ENCODE data around the gene HYCC1.
"Not testable (repeated sequence)": the region's sequence is repeated elsewhere in the genome, so short reads cannot be mapped to it uniquely, and the experiment has no call there.

Gene HYCC1

DNA sequence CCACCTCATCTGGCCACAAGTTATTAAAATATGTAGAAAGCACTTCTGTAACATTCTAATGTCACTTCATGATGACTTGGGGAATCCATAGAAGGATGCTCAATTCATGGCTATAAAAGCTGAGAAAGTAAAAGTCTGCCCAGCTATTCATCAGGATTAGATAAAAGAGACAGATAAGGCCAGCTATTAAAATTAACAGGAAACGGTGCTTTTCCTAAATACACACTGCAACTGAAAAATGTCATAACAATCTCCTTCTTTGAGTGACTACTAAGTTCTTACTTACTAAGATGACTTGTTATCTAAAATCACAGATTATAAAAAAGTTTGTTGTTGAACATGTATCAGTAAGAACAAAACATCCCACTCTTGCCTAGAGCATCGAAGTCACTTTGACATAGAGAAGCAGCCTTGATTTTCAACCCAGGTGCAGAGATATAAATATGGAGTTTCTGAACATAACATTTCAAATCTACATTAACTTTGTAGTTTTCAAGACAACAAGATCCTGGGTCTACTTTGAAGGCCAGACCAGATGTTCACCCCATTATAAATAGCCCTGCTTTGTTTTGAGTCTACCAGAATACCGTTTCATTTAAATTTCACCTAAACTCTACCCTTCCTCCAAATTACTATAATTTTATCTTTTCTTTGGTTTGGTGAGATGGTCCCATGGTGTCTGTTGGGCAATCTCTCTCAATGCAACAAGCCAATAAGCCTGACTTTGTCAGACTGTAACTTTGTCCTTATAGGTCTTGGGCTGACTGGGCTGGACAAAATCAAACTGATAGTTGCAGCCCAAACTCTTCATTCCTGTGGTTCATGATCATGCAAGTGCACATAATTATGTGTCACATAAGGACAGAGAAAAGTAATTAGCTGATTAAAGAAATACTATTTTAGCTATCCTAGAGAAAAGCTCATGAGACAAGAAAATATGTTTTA lies 24.0 kb downstream of the HYCC1 start:
- Histone ChIP-seq H3K27me3 (ENCODE audit: control insufficient read depth in 1 of 2, insufficient read depth in 2 of 2, low read length in 2 of 2) (no peaks in the 10 kb centered on the region), H3K9ac (ENCODE audit: low read depth in 1 of 2, low read length in 2 of 2) (no peak overlapping the region), H3K4me1 (ENCODE audit: control insufficient read depth in 1 of 2, insufficient read depth in 2 of 2, low read length in 2 of 2) (no peaks in the 10 kb centered on the region), H3K27ac (ENCODE audit: low read depth, low read length) (no peak overlapping the region), H3K36me3 (ENCODE audit: control insufficient read depth in 1 of 2, insufficient read depth in 2 of 2, low read length in 2 of 2) (no peaks in the 10 kb centered on the region), H3K9me3 (ENCODE audit: control insufficient read depth in 1 of 2, low read length in 2 of 2) (no peaks in the 10 kb centered on the region), H3K4me3 (ENCODE audit: low read depth in 1 of 2, low read length in 2 of 2) (no peak overlapping the region)

GRCh38 chr7:22985436-22985835 lies 28.5 kb downstream of the HYCC1 start:
- Histone ChIP-seq H3K27ac (ENCODE audit: low read depth, low read length) (no peak overlapping the region), H3K9ac (ENCODE audit: low read depth in 1 of 2, low read length in 2 of 2) (no peak overlapping the region), H3K27me3 (ENCODE audit: control insufficient read depth in 1 of 2, insufficient read depth in 2 of 2, low read length in 2 of 2) (no peaks in the 10 kb centered on the region), H3K9me3 (ENCODE audit: control insufficient read depth in 1 of 2, low read length in 2 of 2) (no peaks in the 10 kb centered on the region), H3K4me1 (ENCODE audit: control insufficient read depth in 1 of 2, insufficient read depth in 2 of 2, low read length in 2 of 2) (no peaks in the 10 kb centered on the region), H3K36me3 (ENCODE audit: control insufficient read depth in 1 of 2, insufficient read depth in 2 of 2, low read length in 2 of 2) (no peaks in the 10 kb centered on the region), H3K4me3 (ENCODE audit: low read depth in 1 of 2, low read length in 2 of 2) (no peak overlapping the region)

DNA sequence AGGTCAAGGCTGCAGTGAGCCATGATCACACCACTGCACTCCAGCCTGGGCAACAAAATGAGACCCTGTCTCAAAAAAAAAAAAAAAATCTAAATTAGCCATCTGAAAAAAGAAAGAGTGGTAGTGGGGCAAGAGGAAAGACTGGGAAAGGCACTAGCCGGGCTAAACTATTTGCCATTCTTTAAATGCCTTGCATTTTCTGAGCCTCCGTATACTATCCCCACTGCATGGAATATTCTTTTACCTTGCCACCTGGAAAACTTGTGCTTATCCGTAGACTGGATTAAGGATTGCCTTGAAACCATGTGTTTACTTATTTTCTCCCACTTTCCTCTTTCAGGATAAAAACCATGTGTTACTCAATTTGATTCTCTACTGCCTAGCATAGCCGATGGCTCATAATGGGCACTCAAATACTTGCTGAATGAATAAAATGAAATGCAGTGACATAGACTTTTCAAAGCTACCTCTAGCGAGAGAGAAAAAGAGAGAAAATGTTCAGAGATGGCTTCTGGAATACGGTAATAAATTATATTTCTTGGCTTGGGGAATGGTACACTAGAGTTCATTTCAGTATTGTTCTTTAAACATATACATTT lies 30.6 kb downstream of the HYCC1 start:
- Histone ChIP-seq H3K9ac (ENCODE audit: low read depth in 1 of 2, low read length in 2 of 2) (no peak overlapping the region), H3K4me1 (ENCODE audit: control insufficient read depth in 1 of 2, insufficient read depth in 2 of 2, low read length in 2 of 2) (no peaks in the 10 kb centered on the region), H3K9me3 (ENCODE audit: control insufficient read depth in 1 of 2, low read length in 2 of 2) (no peaks in the 10 kb centered on the region), H3K27me3 (ENCODE audit: control insufficient read depth in 1 of 2, insufficient read depth in 2 of 2, low read length in 2 of 2) (no peaks in the 10 kb centered on the region), H3K36me3 (ENCODE audit: control insufficient read depth in 1 of 2, insufficient read depth in 2 of 2, low read length in 2 of 2) (no peaks in the 10 kb centered on the region), H3K27ac (ENCODE audit: low read depth, low read length) (no peak overlapping the region), H3K4me3 (ENCODE audit: low read depth in 1 of 2, low read length in 2 of 2) (no peak overlapping the region)

DNA sequence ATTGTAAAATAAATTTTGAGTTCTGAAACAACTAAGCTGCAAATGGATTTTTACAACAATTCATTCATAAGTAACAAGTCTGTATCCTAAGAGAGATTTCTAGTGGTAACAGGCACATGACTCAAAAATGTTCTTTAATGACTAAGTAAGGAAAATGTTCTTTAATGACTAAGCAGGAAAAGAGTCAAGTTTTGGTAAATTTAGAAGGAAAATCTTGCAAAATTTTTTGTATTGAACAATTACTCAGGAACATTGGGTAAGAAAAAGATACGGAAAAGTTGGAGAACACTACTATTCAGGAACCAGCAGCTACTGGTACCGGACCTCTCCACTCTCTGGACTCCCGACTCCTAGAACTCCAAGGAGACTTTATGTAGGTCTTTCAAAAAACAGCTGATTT lies 33.5 kb downstream of the HYCC1 start:
- no peaks in the 10 kb centered on the region for H3K9me3 ChIP-seq (ENCODE audit: control insufficient read depth in 1 of 2, low read length in 2 of 2)
- no peaks in the 10 kb centered on the region for H3K27me3 ChIP-seq (ENCODE audit: control insufficient read depth in 1 of 2, insufficient read depth in 2 of 2, low read length in 2 of 2)
- no peak overlapping the region for H3K9ac ChIP-seq (ENCODE audit: low read depth in 1 of 2, low read length in 2 of 2)
- no peaks in the 10 kb centered on the region for H3K4me1 ChIP-seq (ENCODE audit: control insufficient read depth in 1 of 2, insufficient read depth in 2 of 2, low read length in 2 of 2)
- no peak overlapping the region for H3K27ac ChIP-seq (ENCODE audit: low read depth, low read length)
- peaks cover 4% of the 10 kb centered on the region in 2 donors for H3K36me3 ChIP-seq (ENCODE audit: control insufficient read depth in 1 of 2, insufficient read depth in 2 of 2, low read length in 2 of 2)
- H3K4me3 ChIP-seq (ENCODE audit: low read depth in 1 of 2, low read length in 2 of 2) = no peak overlapping the region

GRCh38 chr7:22979861-22980260 lies 34.1 kb downstream of the HYCC1 start:
- H3K36me3 ChIP-seq (ENCODE audit: control insufficient read depth in 1 of 2, insufficient read depth in 2 of 2, low read length in 2 of 2) = peaks cover 4% of the 10 kb centered on the region in 2 donors
- H3K4me1 ChIP-seq (ENCODE audit: control insufficient read depth in 1 of 2, insufficient read depth in 2 of 2, low read length in 2 of 2) = no peaks in the 10 kb centered on the region
- no peak overlapping the region for H3K4me3 ChIP-seq (ENCODE audit: low read depth in 1 of 2, low read length in 2 of 2)
- no peaks in the 10 kb centered on the region for H3K27me3 ChIP-seq (ENCODE audit: control insufficient read depth in 1 of 2, insufficient read depth in 2 of 2, low read length in 2 of 2)
- no peak overlapping the region for H3K27ac ChIP-seq (ENCODE audit: low read depth, low read length)
- no peaks in the 10 kb centered on the region for H3K9me3 ChIP-seq (ENCODE audit: control insufficient read depth in 1 of 2, low read length in 2 of 2)
- no peak overlapping the region for H3K9ac ChIP-seq (ENCODE audit: low read depth in 1 of 2, low read length in 2 of 2)

- Histone ChIP-seq H3K27me3 (ENCODE audit: control insufficient read depth in 1 of 2, insufficient read depth in 2 of 2, low read length in 2 of 2) (no peaks in the 10 kb centered on the region), H3K4me1 (ENCODE audit: control insufficient read depth in 1 of 2, insufficient read depth in 2 of 2, low read length in 2 of 2) (no peaks in the 10 kb centered on the region), H3K9me3 (ENCODE audit: control insufficient read depth in 1 of 2, low read length in 2 of 2) (no peaks in the 10 kb centered on the region), H3K9ac (ENCODE audit: low read depth in 1 of 2, low read length in 2 of 2) (no peak overlapping the region), H3K4me3 (ENCODE audit: low read depth in 1 of 2, low read length in 2 of 2) (no peak overlapping the region), H3K36me3 (ENCODE audit: control insufficient read depth in 1 of 2, insufficient read depth in 2 of 2, low read length in 2 of 2) (peaks cover 4% of the 10 kb centered on the region in 2 donors), H3K27ac (ENCODE audit: low read depth, low read length) (no peak overlapping the region)
Measured at GRCh38 chr7:22979251-22979650, 34.7 kb downstream of the HYCC1 start.

DNA sequence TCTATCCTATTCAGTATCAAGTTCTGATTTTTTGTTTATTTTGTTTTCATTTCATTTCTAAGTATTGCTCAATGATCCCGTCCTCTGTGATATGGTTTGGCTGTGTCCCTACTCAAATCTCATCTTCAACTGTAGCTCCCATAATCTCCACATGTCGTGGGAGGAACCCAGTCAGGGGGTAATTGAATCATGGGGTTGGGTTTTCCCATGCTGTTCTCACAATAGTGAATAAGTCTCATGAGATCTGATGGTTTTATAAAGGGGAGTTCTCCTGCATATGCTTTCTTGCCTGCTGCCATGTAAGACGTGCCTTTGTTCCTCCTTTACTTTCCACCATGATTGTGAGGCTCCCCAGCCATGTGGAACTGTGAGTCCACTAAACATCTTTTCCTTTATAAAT lies 39.3 kb downstream of the HYCC1 start:
- H3K36me3 ChIP-seq (ENCODE audit: control insufficient read depth in 1 of 2, insufficient read depth in 2 of 2, low read length in 2 of 2); H3K9ac ChIP-seq (ENCODE audit: low read depth in 1 of 2, low read length in 2 of 2); H3K4me1 ChIP-seq (ENCODE audit: control insufficient read depth in 1 of 2, insufficient read depth in 2 of 2, low read length in 2 of 2); H3K9me3 ChIP-seq (ENCODE audit: control insufficient read depth in 1 of 2, low read length in 2 of 2); H3K27ac ChIP-seq (ENCODE audit: low read depth, low read length); H3K27me3 ChIP-seq (ENCODE audit: control insufficient read depth in 1 of 2, insufficient read depth in 2 of 2, low read length in 2 of 2); H3K4me3 ChIP-seq (ENCODE audit: low read depth in 1 of 2, low read length in 2 of 2): not testable (repeated sequence)

- Histone ChIP-seq H3K27me3 (ENCODE audit: control insufficient read depth in 1 of 2, insufficient read depth in 2 of 2, low read length in 2 of 2) (no peaks in the 10 kb centered on the region), H3K9me3 (ENCODE audit: control insufficient read depth in 1 of 2, low read length in 2 of 2) (no peaks in the 10 kb centered on the region), H3K27ac (ENCODE audit: low read depth, low read length) (no peak overlapping the region), H3K4me3 (ENCODE audit: low read depth in 1 of 2, low read length in 2 of 2) (no peak overlapping the region), H3K36me3 (ENCODE audit: control insufficient read depth in 1 of 2, insufficient read depth in 2 of 2, low read length in 2 of 2) (peaks cover 4 to 8% of the 10 kb centered on the region in 2 donors), H3K9ac (ENCODE audit: low read depth in 1 of 2, low read length in 2 of 2) (no peak overlapping the region), H3K4me1 (ENCODE audit: control insufficient read depth in 1 of 2, insufficient read depth in 2 of 2, low read length in 2 of 2) (no peaks in the 10 kb centered on the region)
Measured at GRCh38 chr7:22972207-22972606, 41.7 kb downstream of the HYCC1 start.

GRCh38 chr7:22969010-22969431 lies 44.9 kb downstream of the HYCC1 start:
- peaks cover 0 to 4% of the 10 kb centered on the region in 2 donors for H3K36me3 ChIP-seq (ENCODE audit: control insufficient read depth in 1 of 2, insufficient read depth in 2 of 2, low read length in 2 of 2)
- H3K27me3 ChIP-seq (ENCODE audit: control insufficient read depth in 1 of 2, insufficient read depth in 2 of 2, low read length in 2 of 2) = no peaks in the 10 kb centered on the region
- no peaks in the 10 kb centered on the region for H3K9me3 ChIP-seq (ENCODE audit: control insufficient read depth in 1 of 2, low read length in 2 of 2)
- no peak overlapping the region for H3K4me3 ChIP-seq (ENCODE audit: low read depth in 1 of 2, low read length in 2 of 2)
- no peak overlapping the region for H3K27ac ChIP-seq (ENCODE audit: low read depth, low read length)
- H3K4me1 ChIP-seq (ENCODE audit: control insufficient read depth in 1 of 2, insufficient read depth in 2 of 2, low read length in 2 of 2) = no peaks in the 10 kb centered on the region
- no peak overlapping the region for H3K9ac ChIP-seq (ENCODE audit: low read depth in 1 of 2, low read length in 2 of 2)
